GM13977 (cell line): ENCODE data around the gene THRSP.
"Not testable (repeated sequence)": the region's sequence is repeated elsewhere in the genome, so short reads cannot be mapped to it uniquely, and the experiment has no call there.

Experiments
- DNase-seq: peaks from one replicate; pipeline ENCODE4 v3.0.0; 2012; ENCODE audit warnings: low spot score
- CTCF ChIP-seq: IDR thresholded peaks from 2 replicates; pipeline ENCODE4 v1.5.1; 2012; ENCODE audit warnings: mild to moderate bottlenecking, control low read depth; ENCODE audit not compliant: insufficient read depth; ENCODE audit errors: extremely low read depth, missing control alignments
- in situ Hi-C: fragments of 300-500 bp; cut with MboI; formaldehyde crosslinking; loops from one replicate; pipeline ENCODE4 v1.12.0; 2022; ENCODE audit warnings: low sequenced_read_pairs, low pct_unique_long_range_greater_than_20kb, mixed read lengths, inconsistent platforms; ENCODE audit not compliant: unreplicated experiment

THRSP gene

GRCh38 chr11:78079232-78080083 is 15.8 kb downstream of the THRSP start, which contains the start of gene NDUFC2:
NDUFC2 (minus strand) TSS chr11:78079862; CDS start chr11:78079744, 118 bp downstream.
- TF ChIP-seq CTCF, result no peak
- in situ Hi-C loops, result no loop called here

GRCh38 chr11:78080084-78080817 is 16.6 kb downstream of the THRSP start:
- no peak for TF ChIP-seq CTCF
- in situ Hi-C loops, result no loop called here

More at GRCh38 chr11:78079232-78080083, 15.8 kb downstream of the THRSP start, which contains the start of gene NDUFC2:
- peak; percentile 80 for DNase-seq

GRCh38 chr11:78080818-78081495 is 17.3 kb downstream of the THRSP start:
- in situ Hi-C loops, result no loop called here
- DNase-seq, result no peak
- TF ChIP-seq CTCF, result no peak

More at GRCh38 chr11:78080084-78080817, 16.6 kb downstream of the THRSP start:
- DNase-seq, result no peak

- no peak for DNase-seq
- TF ChIP-seq CTCF, result no peak
- in situ Hi-C loops, result no loop called here
Measured at GRCh38 chr11:78081583-78081982, 17.9 kb downstream of the THRSP start.

GRCh38 chr11:78082146-78082545 is 18.5 kb downstream of the THRSP start:
- TF ChIP-seq CTCF, result no peak
- in situ Hi-C loops, result no loop called here
- DNase-seq, result no peak

- in situ Hi-C loops, result no loop called here
- no peak for TF ChIP-seq CTCF
- no peak for DNase-seq
Measured at GRCh38 chr11:78083021-78083420, 19.4 kb downstream of the THRSP start.

GRCh38 chr11:78084506-78084905 is 20.8 kb downstream of the THRSP start:
- in situ Hi-C loops, DNase-seq: not testable (repeated sequence)
